Activated CD4-positive, CD25-positive, alpha-beta regulatory T cell (primary cell): ENCODE data around the gene UBXN4.
"Not testable (repeated sequence)": the region's sequence is repeated elsewhere in the genome, so short reads cannot be mapped to it uniquely, and the experiment has no call there.

ENCODE experiments used
- DNase-seq, 4 experiments: peaks; one replicate each; lab custom pipeline; 2025; lab: John Stamatoyannopoulos, UW

The UBXN4 gene

GRCh38 chr2:135803278-135803677, 61.6 kb downstream of the UBXN4 start:
- DNase-seq, result no peak

- not testable (repeated sequence) for DNase-seq
Measured at GRCh38 chr2:135807874-135808273, 66.2 kb downstream of the UBXN4 start.

- no peak for DNase-seq
Measured at GRCh38 chr2:135812907-135813511, 71.4 kb downstream of the UBXN4 start.

- DNase-seq, result no peak
Measured at GRCh38 chr2:135815269-135815668, 73.6 kb downstream of the UBXN4 start.

GRCh38 chr2:135817466-135817865, 75.8 kb downstream of the UBXN4 start:
- DNase-seq, result no peak

- no peak for DNase-seq
Measured at GRCh38 chr2:135817951-135818350, 76.3 kb downstream of the UBXN4 start.

- DNase-seq, result no peak
Measured at GRCh38 chr2:135818937-135819610, 77.4 kb downstream of the UBXN4 start.

- peak in 3 of 4 experiments; percentile 25 to 58 (median 29) for DNase-seq
Measured at GRCh38 chr2:135820003-135820618, 78.5 kb downstream of the UBXN4 start.

- no peak for DNase-seq
Measured at GRCh38 chr2:135821190-135821589, 79.5 kb downstream of the UBXN4 start.

GRCh38 chr2:135822855-135823254, 81.2 kb downstream of the UBXN4 start:
- DNase-seq, result no peak

GRCh38 chr2:135825131-135825530, 83.5 kb downstream of the UBXN4 start:
- no peak for DNase-seq

- no peak for DNase-seq
Measured at GRCh38 chr2:135825550-135826176, 84.0 kb downstream of the UBXN4 start.

GRCh38 chr2:135826544-135826943, 84.9 kb downstream of the UBXN4 start:
- no peak for DNase-seq

- no peak for DNase-seq
Measured at GRCh38 chr2:135829378-135830135, 87.9 kb downstream of the UBXN4 start.

- no peak for DNase-seq
Measured at GRCh38 chr2:135831180-135831812, 89.6 kb downstream of the UBXN4 start.

- DNase-seq, result no peak
Measured at GRCh38 chr2:135832891-135833290, 91.2 kb downstream of the UBXN4 start.
